Stimulated activated naive CD8-positive, alpha-beta T cell treated with anti-CD3 and anti-CD28 coated beads, Interleukin-15, amount 100 ng/mL, for 72 hours (primary cell): ENCODE data around the gene NCBP2L.
A peak's percentile ranks its signal among the peaks of the same experiment; 100 is the strongest.

Source experiments
- ATAC-seq: fragments of 150-1000 bp; cut with Tn5 transposase; 2 replicates; pipeline ENCODE4 v1.10.0; 2021; ENCODE audit warnings: mild to moderate bottlenecking, moderate library complexity
- DNase-seq, 2 donors: peaks; one replicate each; pipeline ENCODE4 v3.0.0; 2021 to 2022
- H3K27ac Mint-ChIP-seq, 2 donors: one replicate each; pipeline ENCODE4 v1.8.0; 2022; ENCODE audit warnings: mild to moderate bottlenecking in 2 of 2, mixed read lengths in 2 of 2, moderate library complexity in 2 of 2
- H3K27me3 Mint-ChIP-seq: one replicate; pipeline ENCODE4 v1.8.0; 2022; ENCODE audit warnings: mixed read lengths
- H3K4me1 Mint-ChIP-seq: one replicate; pipeline ENCODE4 v1.8.0; 2022; ENCODE audit warnings: mild to moderate bottlenecking, mixed read lengths
- H3K4me3 Mint-ChIP-seq, 2 donors: one replicate each; pipeline ENCODE4 v1.8.0; 2022; ENCODE audit warnings: mild to moderate bottlenecking in 2 of 2, mixed read lengths in 2 of 2, moderate library complexity in 1 of 2
- H3K9me3 Mint-ChIP-seq, 2 donors: one replicate each; pipeline ENCODE4 v1.8.0; 2022; ENCODE audit warnings: mixed read lengths in 2 of 2

NCBP2L gene

DNA sequence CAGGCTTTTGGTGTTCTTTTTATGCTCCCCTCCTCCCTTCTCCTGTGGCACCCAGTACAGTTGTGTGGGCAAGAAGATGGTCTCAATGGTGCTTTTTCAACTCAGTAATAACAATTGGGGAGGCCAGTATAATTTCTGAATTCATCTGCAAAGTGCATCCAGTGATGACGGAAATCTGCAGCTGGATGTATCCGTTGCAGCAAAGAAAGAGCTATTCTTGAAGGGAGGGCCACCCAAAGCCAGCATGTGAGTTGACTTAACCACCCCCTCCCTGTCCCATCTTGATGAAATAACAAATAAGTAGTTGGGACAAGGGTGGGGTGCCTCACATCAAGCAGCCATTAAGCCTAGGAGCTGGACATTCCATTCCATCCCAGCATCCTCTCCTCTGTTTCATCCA lies 32.7 kb upstream of the NCBP2L start:
- ATAC-seq (no peak), DNase-seq (no peak)
- Mint-ChIP-seq H3K9me3 (no peaks in the 10 kb centered on the region), H3K27ac (no peak overlapping the region), H3K27me3 (no peaks in the 10 kb centered on the region), H3K4me3 (no peak overlapping the region), H3K4me1 (peaks cover 40% of the 10 kb centered on the region)

DNA sequence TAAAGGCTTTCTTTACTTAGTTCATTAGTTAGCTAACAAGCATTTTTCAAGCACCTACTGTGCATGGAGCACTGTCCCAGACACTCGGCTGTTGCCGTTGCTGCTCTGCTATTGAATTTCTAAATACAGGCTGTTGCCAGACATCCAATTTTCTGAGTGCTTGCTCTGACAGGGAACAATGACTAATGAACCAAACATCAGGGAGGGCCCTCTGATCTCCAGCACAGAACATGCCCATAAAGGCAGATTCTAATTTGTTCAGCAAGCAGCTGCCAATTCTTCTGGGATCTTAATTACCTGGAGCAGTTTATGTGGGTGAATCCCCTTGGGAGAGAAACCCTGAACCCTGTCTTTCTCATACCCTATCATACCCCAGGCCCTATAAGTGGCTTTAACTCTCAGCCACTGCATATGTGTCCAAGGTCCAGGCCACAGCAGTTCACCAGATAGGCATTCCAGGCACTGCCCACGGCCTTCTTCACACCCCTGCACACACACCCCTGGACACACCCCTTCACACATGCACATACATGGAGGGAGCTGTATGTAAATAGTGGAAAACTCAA lies 29.9 kb upstream of the NCBP2L start:
- H3K27me3 Mint-ChIP-seq: no peaks in the 10 kb centered on the region
- DNase-seq: no peak
- ATAC-seq: no peak
- no peak overlapping the region for H3K27ac Mint-ChIP-seq
- peaks cover 12% of the 10 kb centered on the region for H3K4me1 Mint-ChIP-seq
- H3K4me3 Mint-ChIP-seq: no peak overlapping the region
- H3K9me3 Mint-ChIP-seq: no peaks in the 10 kb centered on the region

DNA sequence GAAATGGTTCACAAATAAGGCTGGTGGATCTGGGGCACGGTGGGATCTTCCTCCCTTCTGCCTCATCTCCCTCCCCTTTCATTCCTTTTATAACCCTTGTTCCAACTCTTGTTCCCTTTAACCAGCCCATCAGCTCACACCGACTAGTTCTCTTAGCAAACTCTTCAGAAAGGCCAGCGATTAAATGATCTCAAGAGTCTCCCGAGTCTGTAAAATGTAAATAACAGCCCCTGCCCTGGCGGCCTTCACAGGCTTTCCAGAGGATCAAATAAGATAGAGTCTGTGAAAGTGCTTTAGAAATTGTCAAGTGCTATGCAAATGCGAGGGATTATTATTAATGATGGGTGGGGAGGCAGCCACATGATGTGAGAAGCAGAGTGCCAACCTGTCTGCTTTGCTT lies 29.0 kb upstream of the NCBP2L start:
- Mint-ChIP-seq H3K4me1 (peaks cover 6% of the 10 kb centered on the region), H3K27me3 (no peaks in the 10 kb centered on the region), H3K9me3 (no peaks in the 10 kb centered on the region), H3K27ac (no peak overlapping the region), H3K4me3 (no peak overlapping the region)
- DNase-seq (no peak), ATAC-seq (no peak)

DNA sequence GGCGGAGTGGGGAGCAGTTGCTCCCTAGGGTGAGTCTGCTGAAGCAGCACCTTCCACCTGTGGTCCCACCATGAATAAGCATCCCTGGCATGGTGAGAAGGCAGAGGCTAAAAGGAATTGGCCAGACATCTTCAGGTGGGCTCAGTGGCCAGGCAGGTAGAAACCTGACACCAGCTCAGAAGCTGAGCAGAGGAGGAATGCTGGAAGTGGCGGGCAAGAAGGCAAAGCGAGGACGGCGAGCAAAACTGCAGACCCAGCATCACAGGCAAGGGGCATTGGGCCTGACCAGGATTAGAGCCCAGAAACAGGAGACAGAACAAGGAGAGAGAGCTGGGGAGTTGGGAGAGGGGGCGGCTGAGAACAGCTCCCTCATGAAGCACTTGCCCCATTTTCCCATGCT lies 27.3 kb upstream of the NCBP2L start:
- Mint-ChIP-seq H3K4me3 (no peak overlapping the region), H3K4me1 (peaks cover 3% of the 10 kb centered on the region), H3K27me3 (no peaks in the 10 kb centered on the region), H3K27ac (no peak overlapping the region), H3K9me3 (no peaks in the 10 kb centered on the region)
- no peak for DNase-seq
- no peak for ATAC-seq

DNA sequence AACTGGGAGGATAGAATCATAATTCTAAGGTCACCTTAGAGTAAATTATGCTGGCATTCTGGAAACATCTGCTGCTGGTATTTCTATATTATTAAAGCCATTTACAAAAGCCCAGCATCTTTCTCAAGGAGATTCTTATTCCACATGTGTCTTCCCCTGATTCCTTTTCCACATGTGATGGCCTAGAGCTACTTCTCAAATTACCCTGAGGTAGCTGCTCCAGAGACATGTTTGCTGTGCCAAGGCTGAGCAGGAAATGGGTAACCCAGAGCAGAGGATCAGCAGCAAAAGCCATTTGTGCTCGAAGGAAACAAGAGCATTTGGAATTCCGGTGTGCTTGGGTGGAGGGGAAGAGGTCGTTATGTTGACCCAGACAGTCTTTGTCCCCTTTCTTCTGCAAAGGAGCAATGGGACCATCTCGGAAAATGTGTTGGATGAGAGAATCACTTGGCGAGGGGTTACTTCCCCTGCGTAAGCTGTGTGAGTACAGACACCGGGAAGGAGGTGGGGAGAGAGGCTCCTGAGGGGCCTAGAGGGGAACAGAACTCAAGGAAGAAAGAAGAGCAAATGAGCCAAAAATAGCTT lies 26.6 kb upstream of the NCBP2L start:
- no peak overlapping the region for H3K27ac Mint-ChIP-seq
- no peak overlapping the region for H3K4me3 Mint-ChIP-seq
- no peaks in the 10 kb centered on the region for H3K9me3 Mint-ChIP-seq
- peaks cover 10% of the 10 kb centered on the region for H3K4me1 Mint-ChIP-seq
- DNase-seq (no peak), ATAC-seq (no peak)
- no peaks in the 10 kb centered on the region for H3K27me3 Mint-ChIP-seq

DNA sequence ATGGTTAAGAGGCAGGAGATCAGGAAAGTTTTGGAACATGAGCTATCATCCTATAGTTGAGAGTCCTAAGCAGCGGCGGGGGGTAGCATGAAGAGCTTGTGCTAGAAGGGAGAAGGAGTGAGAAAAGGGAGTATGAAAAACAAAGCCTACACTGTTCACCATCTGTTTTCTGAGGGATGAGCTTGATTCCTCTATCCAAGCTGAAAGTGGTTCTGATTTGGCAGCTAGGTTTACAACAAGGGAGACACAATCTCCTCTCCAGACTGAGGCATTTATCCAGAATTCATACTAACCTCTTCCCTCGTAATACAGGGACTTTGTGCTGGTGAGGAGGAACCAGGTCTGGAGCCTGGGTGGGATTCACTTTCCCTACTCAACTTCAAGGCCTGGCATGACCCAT lies 25.5 kb upstream of the NCBP2L start:
- Mint-ChIP-seq H3K27ac (no peak overlapping the region), H3K27me3 (no peaks in the 10 kb centered on the region), H3K4me1 (peaks cover 14% of the 10 kb centered on the region), H3K9me3 (no peaks in the 10 kb centered on the region), H3K4me3 (no peak overlapping the region)
- ATAC-seq (no peak), DNase-seq (no peak)

DNA sequence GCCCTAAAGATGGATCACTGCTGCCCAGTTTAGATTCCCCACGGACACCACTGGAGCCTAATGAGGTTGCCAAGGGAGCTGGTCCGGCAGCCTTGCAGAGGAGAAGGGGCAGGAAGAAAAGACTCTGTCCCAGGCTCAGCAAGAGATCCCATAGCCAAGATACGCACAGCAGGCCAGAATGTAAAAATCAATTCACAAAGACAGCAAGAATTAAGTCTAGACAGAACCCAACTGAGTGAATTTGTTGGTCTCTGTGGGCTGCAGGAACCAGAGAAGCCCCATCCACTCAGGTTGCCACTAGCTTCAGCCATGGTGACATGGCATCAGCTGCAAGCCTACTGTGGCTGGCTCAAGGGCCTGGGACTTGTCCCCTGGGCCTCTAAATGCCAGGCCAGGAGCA lies 24.8 kb upstream of the NCBP2L start:
- H3K27ac Mint-ChIP-seq: no peak overlapping the region
- no peaks in the 10 kb centered on the region for H3K9me3 Mint-ChIP-seq
- no peak for ATAC-seq
- peaks cover 14% of the 10 kb centered on the region for H3K4me1 Mint-ChIP-seq
- H3K27me3 Mint-ChIP-seq: no peaks in the 10 kb centered on the region
- DNase-seq: no peak
- no peak overlapping the region for H3K4me3 Mint-ChIP-seq

DNA sequence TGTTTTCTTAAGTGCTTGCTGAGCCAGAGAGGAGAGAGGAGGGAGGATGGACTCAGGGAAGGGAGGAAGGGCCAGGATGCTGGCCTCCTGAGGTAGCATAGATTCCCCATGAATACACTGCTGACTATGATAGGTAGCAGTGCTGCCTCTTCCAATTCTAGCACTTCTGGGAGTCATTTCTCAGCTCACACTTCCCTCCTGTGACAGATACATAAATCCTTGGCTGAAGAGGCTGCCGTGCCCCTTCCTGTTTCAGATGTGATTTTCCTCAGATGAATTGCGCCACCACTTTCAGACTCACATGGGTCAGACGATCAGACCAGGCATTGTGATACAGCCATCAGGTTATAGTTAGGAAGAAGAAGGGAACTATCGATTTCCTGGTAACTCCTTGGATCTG lies 24.3 kb upstream of the NCBP2L start:
- no peak for ATAC-seq
- no peaks in the 10 kb centered on the region for H3K9me3 Mint-ChIP-seq
- no peaks in the 10 kb centered on the region for H3K27me3 Mint-ChIP-seq
- H3K27ac Mint-ChIP-seq: no peak overlapping the region
- DNase-seq: no peak
- no peak overlapping the region for H3K4me3 Mint-ChIP-seq
- peaks cover 14% of the 10 kb centered on the region for H3K4me1 Mint-ChIP-seq

DNA sequence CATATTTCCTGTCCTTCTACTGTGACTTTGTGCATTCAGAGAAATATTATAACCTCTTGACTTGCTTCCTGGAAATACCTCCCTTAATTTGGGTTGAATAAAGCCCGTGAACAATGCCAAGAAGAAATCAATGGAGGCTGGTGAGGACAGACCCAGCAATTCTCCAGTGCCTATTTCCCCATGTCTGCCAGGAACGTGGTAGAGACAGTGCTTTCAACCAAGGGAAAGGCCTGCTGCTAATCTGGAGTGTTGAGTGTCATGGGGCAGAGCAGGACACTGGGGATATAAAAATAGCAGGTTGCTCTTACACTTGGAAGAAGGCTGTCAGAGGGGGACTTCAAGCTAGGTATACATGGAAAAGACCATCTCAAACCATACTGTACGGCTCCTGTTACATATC lies 21.8 kb upstream of the NCBP2L start:
- ATAC-seq: no peak
- no peak overlapping the region for H3K4me3 Mint-ChIP-seq
- H3K4me1 Mint-ChIP-seq: peaks cover 14% of the 10 kb centered on the region
- H3K27me3 Mint-ChIP-seq: no peaks in the 10 kb centered on the region
- DNase-seq: no peak
- no peak overlapping the region for H3K27ac Mint-ChIP-seq
- no peaks in the 10 kb centered on the region for H3K9me3 Mint-ChIP-seq

DNA sequence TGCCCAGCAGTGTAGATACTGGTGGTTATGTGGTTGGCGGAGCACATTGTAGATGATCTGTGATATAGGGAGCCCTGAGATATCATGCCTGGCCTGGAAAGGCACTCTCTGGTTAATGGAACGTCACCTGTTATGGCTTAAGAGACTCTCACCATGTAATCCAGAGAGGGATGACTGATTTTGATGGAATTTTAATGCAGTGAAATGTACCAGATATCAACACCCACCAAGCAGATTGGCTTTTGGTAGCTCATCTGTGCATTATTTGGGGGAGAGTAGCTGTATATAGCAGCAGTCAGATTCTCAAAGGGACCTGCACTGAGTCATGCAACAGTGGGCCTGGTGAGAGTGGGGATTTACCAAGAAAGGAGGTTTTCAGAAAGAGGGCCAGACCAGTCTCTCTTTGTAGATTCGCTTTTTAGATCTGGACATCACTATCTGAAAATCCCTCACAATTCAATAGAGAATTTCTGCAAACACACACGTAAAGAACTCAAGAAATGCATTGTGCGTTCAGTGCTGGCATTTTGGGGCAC lies 19.2 kb upstream of the NCBP2L start:
- no peak for DNase-seq
- H3K27ac Mint-ChIP-seq: no peak overlapping the region
- ATAC-seq: no peak
- H3K9me3 Mint-ChIP-seq: no peaks in the 10 kb centered on the region
- peaks cover 14% of the 10 kb centered on the region for H3K4me1 Mint-ChIP-seq
- no peak overlapping the region for H3K4me3 Mint-ChIP-seq
- H3K27me3 Mint-ChIP-seq: no peaks in the 10 kb centered on the region

DNA sequence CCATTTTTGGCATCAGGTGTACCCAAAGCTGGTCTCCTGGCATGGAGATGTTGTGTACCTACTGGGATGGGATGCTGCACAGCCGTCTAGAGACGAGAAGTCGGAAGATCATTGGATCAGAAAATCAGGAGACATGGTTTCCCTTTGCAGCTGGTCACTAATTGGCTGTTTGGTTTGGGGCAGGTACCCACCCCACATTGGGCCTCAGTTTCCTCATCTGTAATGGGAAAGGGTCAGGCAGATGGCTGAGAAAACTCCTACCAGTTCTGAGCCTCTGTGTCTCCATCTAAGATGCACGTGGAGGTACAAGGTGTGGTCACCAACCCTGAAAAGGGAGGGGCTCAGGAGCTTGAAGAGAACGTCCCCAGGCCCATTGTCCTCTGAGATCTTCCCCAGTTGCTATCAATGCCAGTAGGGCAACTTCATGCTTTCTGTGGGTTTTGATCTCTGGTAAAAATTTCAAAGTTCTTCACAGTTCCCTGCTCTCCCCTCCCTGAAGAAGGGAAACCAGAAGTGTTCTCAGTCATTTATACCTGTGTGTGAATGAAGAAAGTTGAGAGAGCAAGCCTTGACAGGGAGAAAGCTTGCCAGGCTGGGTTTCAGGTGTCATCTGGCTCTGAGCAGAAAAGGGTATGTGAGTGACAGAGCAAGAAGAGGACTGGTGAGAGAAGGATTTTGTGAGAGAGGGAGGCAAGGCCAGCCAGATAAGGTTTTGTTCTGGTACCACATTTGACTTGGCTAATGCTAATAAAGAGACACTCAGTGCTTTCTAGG lies 17.0 kb upstream of the NCBP2L start:
- H3K4me3 Mint-ChIP-seq: no peak overlapping the region
- H3K4me1 Mint-ChIP-seq: peaks cover 13% of the 10 kb centered on the region
- DNase-seq: no peak
- ATAC-seq: no peak
- no peak overlapping the region for H3K27ac Mint-ChIP-seq
- H3K9me3 Mint-ChIP-seq: no peaks in the 10 kb centered on the region
- H3K27me3 Mint-ChIP-seq: no peaks in the 10 kb centered on the region

DNA sequence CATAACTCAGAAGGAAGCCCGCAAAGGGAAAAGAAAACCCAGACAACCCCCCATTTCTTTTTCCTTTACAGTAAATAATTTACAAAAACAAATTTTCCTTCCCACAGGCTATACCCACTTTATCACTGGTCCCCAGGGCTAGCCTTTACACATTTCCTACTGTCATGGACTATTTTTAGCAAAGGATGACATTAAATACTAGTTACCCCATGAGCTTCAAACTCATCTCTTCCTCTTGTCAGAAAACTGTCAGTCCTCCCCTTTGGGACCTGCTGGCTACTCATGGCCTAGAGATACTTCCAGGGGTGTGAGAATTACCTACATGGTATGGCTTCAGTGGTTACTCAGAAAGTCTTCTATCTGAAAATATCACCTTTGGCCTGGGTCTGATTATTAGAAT lies 13.9 kb upstream of the NCBP2L start:
- Mint-ChIP-seq H3K27ac (peak overlapping the region in 1 of 2 donors; percentile 29), H3K27me3 (no peaks in the 10 kb centered on the region), H3K9me3 (no peaks in the 10 kb centered on the region), H3K4me1 (peaks cover 4% of the 10 kb centered on the region), H3K4me3 (no peak overlapping the region)
- ATAC-seq (no peak), DNase-seq (no peak)

DNA sequence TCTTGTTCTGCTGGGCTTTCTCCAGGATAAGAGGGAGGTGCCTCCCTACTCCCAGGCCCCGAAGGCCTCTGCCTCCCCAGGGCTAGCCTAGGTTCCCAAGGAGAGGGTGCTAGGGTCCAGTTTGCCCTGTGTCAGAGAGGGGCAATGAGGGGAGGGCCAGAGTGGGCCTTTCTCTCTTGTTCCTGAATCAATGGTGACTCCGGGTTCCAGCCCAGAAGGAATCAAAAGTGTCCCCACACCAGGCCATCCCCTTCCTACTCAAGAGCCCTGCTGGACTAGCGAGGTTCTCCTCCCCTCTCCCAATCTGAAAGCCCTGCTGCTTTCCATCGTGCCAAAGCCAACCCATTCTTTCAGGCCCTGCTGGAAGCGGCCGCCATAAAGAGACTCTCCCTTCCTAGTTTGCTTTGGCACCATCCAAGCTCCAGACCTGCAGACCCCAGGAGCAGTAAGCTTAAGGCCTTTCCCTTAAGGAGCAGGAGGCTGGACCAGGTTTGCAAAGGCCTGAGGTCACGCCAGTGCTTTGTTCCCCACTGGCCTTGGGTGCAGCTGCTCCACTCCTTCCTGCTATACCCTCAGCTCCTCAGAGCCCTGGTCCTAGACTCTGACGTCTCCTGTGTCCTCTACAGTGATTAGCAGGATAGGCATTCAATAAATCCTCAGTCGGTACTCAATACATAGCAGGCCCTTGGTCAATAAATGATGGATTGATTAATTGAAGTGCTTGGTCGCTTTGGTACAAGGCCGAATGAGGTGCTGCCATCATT lies 12.5 kb upstream of the NCBP2L start:
- DNase-seq: no peak
- Mint-ChIP-seq H3K4me3 (no peak overlapping the region), H3K9me3 (no peaks in the 10 kb centered on the region)

DNA sequence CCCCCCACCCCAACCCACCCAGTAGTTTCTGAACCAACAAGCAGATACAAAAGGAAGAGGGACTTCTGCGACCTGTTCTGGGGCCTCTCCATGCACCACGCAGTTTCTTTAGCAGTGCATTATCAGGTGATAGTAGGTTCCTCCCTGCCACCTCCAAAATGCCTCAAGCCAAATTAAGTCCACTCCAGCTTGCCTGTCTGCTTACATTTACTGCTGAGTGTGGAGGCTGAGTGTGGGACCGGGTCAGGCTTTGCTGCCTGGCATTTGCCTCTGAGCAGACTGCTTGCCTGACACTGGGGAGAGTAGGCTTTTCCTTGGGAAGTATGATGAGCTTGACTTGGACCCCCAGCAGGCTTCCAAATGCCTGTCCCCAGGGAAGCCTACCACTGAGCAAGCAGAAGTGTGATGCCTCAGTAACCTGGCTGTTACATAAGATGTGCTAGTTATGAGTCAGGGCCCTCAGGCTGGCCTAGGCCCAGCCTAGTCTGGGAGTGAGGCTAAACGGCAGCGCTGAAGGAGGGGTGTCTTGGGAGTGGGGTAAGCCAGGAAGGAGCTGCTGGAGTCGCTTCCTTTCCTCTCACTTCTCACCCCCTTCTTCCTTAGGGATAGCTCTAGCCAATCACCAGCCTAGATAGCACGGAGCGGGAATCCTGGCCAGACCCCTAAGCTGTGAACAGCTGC lies 10.9 kb upstream of the NCBP2L start:
- DNase-seq: no peak
- ATAC-seq: no peak

More for the DNA sequence above, 12.5 kb upstream of the NCBP2L start:
- ATAC-seq: no peak
- no peaks in the 10 kb centered on the region for H3K27me3 Mint-ChIP-seq
- H3K4me1 Mint-ChIP-seq: peaks cover 9% of the 10 kb centered on the region
- no peak overlapping the region for H3K27ac Mint-ChIP-seq

DNA sequence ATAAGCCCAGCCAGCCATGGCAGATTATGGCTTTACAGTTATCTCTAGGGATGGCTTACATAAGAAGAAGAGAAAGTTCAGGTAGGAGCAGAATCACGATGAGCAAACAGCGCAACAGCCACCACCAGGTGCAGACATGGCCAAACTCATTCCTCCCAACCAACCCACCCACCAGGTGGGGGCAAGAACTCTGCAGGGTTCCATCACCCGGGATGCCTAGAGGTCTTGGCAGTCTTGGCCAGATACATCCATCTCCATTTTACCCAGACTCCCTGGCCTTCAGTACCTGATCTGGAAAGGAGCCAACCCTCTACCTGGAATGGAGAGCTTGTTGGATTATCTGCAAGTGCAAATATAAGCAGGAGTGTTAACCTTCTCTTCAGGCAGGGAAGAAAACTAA lies 9.5 kb upstream of the NCBP2L start:
- Mint-ChIP-seq H3K4me3 (no peak overlapping the region), H3K27me3 (no peaks in the 10 kb centered on the region), H3K4me1 (peaks cover 16% of the 10 kb centered on the region), H3K27ac (no peak overlapping the region), H3K9me3 (no peaks in the 10 kb centered on the region)
- ATAC-seq: no peak
- no peak for DNase-seq

More for the DNA sequence above, 10.9 kb upstream of the NCBP2L start:
- no peaks in the 10 kb centered on the region for H3K27me3 Mint-ChIP-seq
- no peaks in the 10 kb centered on the region for H3K9me3 Mint-ChIP-seq
- H3K27ac Mint-ChIP-seq: no peak overlapping the region
- H3K4me1 Mint-ChIP-seq: peaks cover 16% of the 10 kb centered on the region
- H3K4me3 Mint-ChIP-seq: no peak overlapping the region
